ENCODE results near the gene PDK4.
"Not testable (repeated sequence)": the region's sequence is repeated elsewhere in the genome, so short reads cannot be mapped to it uniquely, and the experiment has no call there.

The PDK4 gene

GRCh38 chr7:95605275-95605674 is 9.0 kb upstream of the PDK4 start:
- DNase-seq (ENCODE audit: extremely low read depth, low read depth) = no peak
- no peak for TF ChIP-seq CTCF (IDR thresholded peaks at IDR 0.05; ENCODE audit: low read depth, low read length, missing control alignments)
- H3K4me3 ChIP-seq (replicated peaks; ENCODE audit: low read depth, low read length) = no peak overlapping the region

- DNase-seq (ENCODE audit: extremely low read depth, low read depth); H3K4me3 ChIP-seq (replicated peaks; ENCODE audit: low read depth, low read length): not testable (repeated sequence)
Observed at GRCh38 chr7:95604811-95605210, 8.5 kb upstream of the PDK4 start.

- not testable (repeated sequence) for H3K4me3 ChIP-seq (replicated peaks; ENCODE audit: low read depth, low read length); DNase-seq (ENCODE audit: extremely low read depth, low read depth)
Observed at GRCh38 chr7:95604397-95604796, 8.1 kb upstream of the PDK4 start.

GRCh38 chr7:95602421-95602820 is 6.1 kb upstream of the PDK4 start:
- DNase-seq (ENCODE audit: extremely low read depth, low read depth) = no peak
- no peak for TF ChIP-seq CTCF (IDR thresholded peaks at IDR 0.05; ENCODE audit: low read depth, low read length, missing control alignments)
- no peak overlapping the region for H3K4me3 ChIP-seq (replicated peaks; ENCODE audit: low read depth, low read length)

- no peak for TF ChIP-seq CTCF (IDR thresholded peaks at IDR 0.05; ENCODE audit: low read depth, low read length, missing control alignments)
- no peak for DNase-seq (ENCODE audit: extremely low read depth, low read depth)
- H3K4me3 ChIP-seq (replicated peaks; ENCODE audit: low read depth, low read length) = no peak overlapping the region
Observed at GRCh38 chr7:95601316-95601715, 5.0 kb upstream of the PDK4 start.

GRCh38 chr7:95599069-95599468 is 2.8 kb upstream of the PDK4 start:
- no peak for TF ChIP-seq CTCF (IDR thresholded peaks at IDR 0.05; ENCODE audit: low read depth, low read length, missing control alignments)
- no peak overlapping the region for H3K4me3 ChIP-seq (replicated peaks; ENCODE audit: low read depth, low read length)
- DNase-seq (ENCODE audit: extremely low read depth, low read depth) = no peak

GRCh38 chr7:95598511-95598910 is 2.2 kb upstream of the PDK4 start:
- TF ChIP-seq CTCF (IDR thresholded peaks at IDR 0.05; ENCODE audit: low read depth, low read length, missing control alignments) = no peak
- no peak for DNase-seq (ENCODE audit: extremely low read depth, low read depth)
- H3K4me3 ChIP-seq (replicated peaks; ENCODE audit: low read depth, low read length) = no peak overlapping the region

GRCh38 chr7:95595746-95596197 is 544 bp downstream of the PDK4 start:
- no peak for TF ChIP-seq CTCF (IDR thresholded peaks at IDR 0.05; ENCODE audit: low read depth, low read length, missing control alignments)
- H3K4me3 ChIP-seq (replicated peaks; ENCODE audit: low read depth, low read length) = peak overlapping the region; percentile 43
- no peak for DNase-seq (ENCODE audit: extremely low read depth, low read depth)

Data from HFF-Myc (cell line).